GM19324 (cell line): ENCODE measurements around the gene TNIP3.
"Not testable (repeated sequence)": the region's sequence is repeated elsewhere in the genome, so short reads cannot be mapped to it uniquely, and the experiment has no call there.

ENCODE experiments used
- ATAC-seq: cut with Tn5 transposase; IDR thresholded peaks from one replicate; pipeline ENCODE4 v1.9.1; 2021; ENCODE audit warnings: mild to moderate bottlenecking, moderate library complexity; ENCODE audit not compliant: unreplicated experiment, low FRiP score

The TNIP3 gene, protein sequence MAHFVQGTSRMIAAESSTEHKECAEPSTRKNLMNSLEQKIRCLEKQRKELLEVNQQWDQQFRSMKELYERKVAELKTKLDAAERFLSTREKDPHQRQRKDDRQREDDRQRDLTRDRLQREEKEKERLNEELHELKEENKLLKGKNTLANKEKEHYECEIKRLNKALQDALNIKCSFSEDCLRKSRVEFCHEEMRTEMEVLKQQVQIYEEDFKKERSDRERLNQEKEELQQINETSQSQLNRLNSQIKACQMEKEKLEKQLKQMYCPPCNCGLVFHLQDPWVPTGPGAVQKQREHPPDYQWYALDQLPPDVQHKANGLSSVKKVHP

DNA sequence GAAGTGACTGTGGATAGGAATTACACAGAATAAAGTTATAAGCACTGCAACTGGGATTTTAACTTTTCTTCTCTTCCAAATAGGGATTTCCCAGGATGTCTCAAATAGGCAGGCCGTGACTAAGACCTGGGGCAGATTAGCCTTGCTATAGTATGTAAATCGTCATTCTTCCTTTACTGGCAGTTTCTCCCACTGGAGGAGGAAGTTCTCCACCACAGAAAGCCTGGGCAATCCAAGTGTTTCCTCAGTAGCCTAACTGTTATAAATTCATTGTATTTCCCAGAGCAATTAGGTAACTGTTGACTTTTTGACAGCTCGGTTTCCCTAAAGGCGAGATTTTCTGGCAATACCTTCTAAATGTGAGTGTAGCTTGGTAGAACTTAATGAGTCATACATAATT is at the start of gene TNIP3:
TNIP3 (minus strand) TSS at position 31 of the 400 bp plus-strand sequence. CDS start 196 bp downstream, outside the sequence.
- ATAC-seq = no peak

DNA sequence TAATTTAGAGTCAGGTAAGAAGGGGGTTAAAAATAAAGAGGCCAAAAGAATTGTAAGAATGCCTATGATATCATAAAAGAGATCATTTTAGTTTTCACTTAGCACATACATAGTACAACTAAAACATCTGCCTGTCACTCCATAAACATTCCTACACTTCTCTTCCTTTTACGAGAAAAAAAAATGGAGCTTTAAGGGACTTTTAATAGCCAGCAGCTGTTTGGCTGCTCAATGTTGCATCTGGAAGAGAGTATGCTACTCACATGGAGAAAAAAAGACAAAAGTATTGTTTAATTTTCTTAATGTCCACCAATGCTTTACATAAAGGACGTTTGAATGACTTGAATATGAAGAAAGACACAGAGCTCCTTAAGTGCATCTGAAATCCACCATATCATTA is 48.7 kb upstream of the TNIP3 start:
- no peak for ATAC-seq

DNA sequence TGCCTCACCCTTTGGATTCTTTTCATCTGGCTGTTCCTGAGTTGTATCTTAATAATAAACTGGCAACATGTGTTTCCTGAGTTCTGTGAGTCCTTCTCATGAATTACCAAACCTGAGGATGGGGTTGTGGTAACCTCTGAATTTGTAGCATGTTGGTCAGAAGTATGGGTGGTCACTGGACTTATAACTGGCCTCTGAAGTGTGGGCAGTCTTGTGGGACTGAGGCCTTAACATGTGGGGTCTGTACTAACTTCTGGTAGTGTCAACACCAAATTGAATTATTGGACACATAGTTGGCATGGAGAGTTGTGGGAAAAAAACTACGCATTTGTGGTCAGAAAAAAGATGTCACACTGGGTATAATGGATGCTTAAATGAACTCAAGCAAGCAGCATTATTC is 45.0 kb upstream of the TNIP3 start:
- no peak for ATAC-seq

DNA sequence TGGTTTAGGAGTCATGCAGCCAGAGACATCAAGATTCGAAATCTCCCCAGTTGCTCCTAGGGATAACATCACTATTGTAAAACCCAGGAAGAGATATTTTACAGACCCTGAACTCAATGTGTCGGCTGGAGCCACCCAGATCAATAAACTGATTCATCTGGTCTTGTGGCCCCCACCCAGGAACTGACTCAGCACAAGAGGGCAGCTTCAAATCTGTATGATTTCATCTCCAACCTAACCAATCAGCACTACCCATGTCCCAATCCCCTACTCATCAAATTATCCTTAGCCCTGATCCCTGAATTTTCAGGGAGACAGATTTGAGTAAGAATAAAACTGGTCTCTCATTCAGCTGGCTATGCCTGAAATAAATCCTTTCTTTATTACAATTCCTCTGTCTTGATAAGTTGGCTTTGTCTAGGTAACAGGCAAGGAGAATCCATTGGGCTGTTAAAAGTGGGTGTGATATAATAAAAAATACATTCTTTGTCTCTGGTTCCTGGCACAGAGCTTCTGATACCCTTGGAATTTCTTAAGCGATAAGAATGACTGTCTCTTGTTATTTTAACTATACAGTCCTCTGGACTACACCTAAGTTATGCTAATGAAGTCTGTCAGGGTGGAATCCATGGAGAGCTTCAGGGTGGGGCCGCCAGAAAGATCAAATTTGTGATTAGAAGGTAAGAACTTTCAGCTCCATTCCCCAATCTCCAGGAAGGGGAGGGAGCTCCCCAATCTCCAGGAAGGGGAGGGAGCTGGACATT is 44.3 kb upstream of the TNIP3 start:
- no peak for ATAC-seq

DNA sequence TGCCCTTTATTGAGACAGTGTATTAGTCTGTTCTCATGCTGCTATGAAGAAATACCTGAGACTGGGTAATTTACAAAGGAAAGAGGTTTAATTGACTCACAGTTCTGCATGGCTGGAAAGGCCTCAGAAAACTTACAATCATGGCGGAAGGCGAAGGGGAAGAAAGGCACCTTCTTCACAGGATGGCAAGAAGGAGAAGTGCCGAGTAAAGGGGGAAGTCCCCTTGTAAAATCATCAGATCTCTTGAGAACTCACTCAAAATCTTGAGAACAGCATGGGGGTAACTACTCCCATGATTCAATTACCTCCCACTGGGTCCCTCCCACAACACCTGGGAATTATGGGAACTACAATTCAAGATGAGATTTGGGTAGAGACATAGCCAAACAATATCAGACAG is 41.7 kb upstream of the TNIP3 start:
- ATAC-seq = not testable (repeated sequence)

DNA sequence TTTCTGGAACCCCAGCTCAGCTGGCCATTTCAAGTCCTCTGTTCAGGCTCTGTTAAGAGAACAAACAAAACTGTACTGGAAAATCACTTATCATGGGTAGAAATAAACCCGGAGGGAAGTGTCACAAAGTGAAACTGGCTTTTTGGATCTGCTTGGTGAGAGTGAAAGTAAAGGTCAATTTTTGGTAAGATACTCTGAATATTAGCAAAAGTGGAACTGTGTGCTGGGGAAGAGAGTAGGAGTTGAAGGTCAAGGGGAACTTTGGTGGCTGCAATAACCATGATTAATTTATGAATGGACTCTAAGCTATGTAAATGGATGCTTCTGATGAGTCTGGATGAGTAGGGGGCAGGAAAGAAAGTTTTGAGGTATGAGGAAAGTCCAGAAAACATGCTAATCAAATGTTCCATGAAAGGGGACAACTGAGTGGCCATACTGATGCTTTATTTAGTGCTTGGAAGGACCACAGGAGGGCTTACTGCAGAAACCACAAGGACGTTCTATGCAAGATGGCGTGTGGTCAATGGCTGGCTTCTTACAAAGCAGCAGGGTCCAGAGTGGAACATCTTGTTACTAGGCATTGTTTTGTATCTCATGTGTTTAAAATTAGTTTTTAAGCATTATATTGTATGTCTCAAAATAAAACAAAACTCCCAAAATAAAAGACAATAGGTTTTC is 36.8 kb upstream of the TNIP3 start:
- ATAC-seq = peak; percentile 57

DNA sequence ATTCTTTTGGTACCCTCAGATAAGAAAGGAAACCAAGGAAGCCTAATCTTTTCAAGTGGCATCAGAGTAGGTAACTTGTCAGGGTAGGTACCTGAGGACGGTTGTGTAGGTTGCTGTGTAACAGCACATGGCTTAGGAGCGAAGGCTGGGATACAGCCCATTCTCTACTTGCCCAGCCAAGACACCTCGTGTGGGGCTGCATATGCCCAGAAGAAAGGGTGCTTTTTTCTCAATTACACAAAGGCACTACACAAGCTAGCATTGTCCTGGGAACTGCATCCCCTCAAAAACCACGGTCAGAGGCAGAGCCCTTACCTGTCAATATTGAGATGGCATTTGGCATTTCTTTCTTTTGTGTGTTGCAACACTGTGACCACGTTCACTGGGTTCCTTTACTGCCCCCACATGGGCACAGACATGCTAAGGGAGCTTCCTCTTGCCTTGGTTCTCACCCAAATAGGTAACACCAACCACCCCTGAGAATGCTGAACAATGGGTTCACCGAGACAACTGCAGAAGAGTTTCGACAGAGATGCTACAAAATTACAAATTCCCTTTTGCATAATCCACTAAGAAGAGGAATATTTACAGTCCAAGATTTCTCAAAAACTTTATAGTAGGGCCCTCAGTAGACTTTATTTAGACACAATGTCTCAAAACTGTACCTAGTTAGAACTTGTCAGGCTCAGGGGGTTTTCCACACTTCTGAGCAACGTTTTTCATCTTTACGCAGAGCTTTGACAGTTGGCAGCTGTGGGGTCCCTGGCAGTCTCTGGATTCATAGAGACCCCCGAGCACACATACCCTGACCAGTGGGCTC is 35.8 kb upstream of the TNIP3 start:
- ATAC-seq = peak; percentile 87

DNA sequence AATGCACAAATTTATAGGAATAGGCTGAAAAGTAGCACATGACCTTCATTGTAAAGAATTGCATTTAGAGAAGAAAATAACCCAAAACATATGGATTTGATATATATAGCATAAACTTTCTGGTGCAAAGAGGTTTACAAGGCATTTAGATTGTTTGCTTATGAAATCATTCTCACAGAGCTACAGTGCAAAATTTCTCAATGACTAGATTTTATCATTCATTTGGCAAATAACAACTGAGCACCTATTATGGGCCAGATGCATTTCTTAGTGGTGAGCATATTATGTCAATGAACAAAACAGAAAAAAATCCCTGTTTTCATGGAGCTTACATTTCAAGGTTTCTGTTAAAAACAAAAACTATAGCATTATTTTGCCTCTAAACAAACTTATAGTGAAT is 34.1 kb upstream of the TNIP3 start:
- no peak for ATAC-seq

DNA sequence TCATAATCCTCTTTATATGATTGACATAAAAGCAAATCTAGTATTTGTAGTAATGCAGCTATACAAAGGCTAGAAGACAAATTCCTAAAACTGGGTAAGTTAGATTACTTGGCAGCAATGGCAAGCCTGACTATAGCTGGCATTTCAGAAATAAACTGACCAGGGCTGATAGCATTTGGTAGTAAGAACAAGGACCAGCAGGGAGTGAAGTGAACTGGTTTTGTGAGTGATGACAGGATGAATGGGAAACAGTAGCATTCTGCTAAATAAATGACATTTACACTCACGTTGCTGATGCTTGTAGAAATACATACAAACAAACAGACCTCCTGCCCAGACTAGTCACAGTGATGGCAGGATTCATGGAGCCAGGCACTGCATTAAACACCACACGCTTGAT is 31.5 kb upstream of the TNIP3 start:
- ATAC-seq = no peak

DNA sequence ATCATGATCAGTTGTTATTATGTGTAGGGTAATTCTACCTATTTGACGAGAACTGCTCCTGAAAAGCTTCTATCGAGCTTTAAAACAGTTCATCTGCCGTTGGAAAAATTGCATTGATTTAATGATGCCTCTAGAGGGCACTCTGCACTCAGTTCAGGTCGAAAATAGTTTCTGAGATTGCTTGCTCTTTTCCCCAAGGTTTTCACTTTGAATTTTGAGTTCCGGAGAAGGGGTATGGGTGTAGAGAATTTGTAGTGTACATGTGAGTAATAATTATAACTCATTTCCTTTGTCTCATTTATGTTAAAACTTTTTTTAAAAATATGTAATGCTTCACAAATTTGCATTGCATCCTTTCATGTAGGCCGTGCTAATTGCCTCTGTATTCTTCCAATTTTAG is 28.4 kb upstream of the TNIP3 start:
- ATAC-seq = no peak

DNA sequence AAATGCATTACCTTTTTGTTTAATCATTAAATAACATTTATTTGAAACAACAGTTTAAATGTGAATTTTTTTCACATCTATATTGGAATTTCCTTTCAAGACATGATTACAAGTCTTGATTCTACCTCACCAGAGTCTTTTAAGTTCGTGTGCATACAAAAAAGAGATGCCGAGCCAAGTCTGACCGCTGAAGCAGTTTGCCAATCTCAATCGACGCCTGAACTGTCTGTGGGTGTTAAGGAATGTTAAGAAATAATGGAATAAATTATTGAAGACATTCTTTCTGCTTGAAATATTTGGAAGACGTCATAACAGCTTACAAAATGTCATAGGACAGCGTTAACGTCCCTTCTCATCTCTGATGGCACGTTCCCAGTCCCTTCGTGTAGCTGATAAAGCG is 27.9 kb upstream of the TNIP3 start:
- no peak for ATAC-seq

DNA sequence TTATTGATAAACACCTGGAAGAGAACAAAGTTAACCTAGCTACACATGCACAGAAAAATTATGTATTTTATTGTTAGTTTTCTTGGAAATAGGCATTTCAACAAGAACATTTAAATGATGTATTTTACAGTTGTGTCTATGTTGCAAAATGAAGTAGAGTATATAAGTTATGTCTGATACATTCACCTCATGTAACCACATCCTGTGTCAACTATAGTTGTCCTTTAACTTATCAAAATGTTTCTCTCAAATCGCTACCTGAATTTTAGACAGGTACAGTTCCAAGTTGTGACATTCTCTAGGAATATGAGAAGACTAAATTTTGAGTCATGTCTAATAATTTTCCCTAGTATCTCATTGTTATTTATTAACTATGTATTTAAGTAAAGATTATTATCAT is 27.2 kb upstream of the TNIP3 start:
- no peak for ATAC-seq

DNA sequence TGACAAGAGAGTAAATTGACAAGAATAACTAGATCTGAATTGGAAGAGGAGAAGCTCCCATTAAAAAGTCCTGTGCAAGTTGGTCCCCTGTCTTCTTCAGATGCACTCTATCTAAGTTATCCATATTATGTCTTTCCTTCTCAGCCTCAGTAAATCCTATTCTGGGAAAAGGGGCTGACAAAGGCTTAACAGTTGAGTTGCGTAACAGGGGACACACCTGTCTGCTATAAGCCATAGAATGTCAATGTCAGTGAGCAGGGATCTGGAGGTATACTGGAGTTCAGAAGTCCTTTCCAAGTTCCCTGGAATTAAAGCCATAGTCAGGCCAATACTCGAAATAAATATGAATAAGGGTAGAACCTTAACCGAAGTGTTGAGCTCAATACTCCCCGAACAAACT is 26.3 kb upstream of the TNIP3 start:
- no peak for ATAC-seq

DNA sequence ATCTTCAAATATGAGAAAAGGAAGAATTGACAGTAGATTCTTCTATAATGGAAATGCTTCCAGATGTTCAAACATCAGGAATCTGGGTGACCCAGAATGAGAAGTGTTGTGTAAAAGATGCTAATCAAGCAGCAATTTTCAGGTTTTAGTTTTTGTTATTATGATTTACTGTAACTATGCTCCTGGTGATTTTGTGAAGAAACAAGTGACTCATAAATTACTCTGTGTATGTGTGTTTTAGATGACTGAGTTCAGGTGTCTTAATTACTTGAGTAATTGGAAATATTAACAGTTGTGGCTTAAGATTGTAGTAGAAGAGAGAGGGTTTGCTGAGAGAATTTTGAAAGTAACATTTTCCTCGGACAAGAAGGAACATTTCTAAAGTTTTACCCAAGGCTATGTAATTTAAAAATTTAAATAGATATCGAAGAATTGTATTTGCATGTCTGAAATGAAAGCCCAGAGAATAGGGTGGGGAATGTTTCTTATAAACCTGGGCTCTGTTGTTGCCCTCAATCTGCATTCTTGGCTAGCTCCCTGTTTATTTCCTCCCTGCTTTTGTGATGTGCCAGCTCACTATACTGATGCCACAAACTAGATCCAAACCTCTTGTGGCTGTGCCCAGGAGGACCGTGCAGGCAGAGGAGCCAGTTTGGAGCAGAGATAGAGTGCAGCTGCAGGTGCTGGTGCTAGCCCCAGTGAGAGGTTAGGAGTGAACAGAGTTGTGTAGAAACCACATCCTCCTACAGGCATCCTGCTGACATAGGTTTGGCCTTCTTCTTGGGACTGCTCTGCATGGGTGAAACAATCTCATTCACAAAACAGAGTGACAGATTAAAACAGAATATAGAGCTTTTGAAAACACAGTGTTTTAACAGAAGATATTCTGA is 25.4 kb upstream of the TNIP3 start:
- ATAC-seq = peak; percentile 87

DNA sequence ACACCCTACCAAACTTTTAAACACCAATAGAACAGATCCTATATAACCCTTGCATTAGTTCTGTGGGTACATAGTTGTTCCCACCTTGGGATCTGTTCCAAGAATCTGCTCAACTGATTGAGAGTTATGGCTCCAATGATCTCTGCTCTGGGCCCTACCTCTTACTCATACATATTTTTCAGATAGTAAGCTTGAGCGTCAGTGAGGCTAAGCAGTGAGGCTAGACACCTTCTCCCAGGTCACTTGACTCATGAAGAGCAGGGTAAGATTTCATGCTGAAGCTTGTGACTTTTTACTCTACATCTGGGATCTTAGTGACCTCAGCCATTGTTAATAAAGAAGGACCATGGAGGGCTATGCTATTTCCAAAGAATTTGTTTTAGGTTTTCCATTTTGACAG is 23.1 kb upstream of the TNIP3 start:
- ATAC-seq = no peak

DNA sequence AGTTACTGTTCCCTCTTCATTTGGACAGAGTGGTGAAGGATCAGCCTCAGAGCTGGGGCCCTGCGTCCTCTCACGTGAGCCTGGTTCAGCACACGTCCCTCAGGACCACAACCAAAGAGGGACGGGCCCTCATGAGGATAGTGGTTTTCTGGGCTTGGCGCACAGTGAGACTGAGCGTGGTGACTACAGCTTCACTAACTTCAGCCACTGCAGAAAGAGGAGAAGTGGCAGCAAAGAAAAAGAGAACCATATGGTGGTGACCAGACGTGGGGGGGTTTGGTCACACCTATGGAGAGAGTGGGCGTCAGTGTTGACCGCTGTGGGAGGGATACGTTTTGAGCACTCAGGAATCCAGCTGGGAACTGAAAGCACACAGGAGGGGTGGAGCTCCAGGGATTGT is 21.8 kb upstream of the TNIP3 start:
- no peak for ATAC-seq

DNA sequence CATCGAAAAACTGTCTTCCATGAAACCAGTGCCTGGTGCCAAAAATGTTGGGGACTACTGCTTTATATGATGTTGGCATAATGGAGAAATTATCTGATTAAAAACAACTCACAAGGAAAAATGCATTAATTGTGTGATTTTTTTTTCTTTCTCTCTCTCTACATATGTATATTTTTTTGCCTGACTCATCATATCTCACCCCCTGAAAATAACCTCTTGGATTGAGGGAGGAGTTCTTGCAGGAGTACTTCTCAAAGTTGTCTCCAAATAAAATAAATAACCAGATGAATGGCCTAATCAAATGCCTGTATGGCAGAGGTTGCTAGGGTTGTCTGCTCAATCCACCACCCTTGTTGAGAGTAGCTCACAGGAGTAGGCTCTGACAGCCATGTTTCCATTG is 19.9 kb upstream of the TNIP3 start:
- no peak for ATAC-seq

DNA sequence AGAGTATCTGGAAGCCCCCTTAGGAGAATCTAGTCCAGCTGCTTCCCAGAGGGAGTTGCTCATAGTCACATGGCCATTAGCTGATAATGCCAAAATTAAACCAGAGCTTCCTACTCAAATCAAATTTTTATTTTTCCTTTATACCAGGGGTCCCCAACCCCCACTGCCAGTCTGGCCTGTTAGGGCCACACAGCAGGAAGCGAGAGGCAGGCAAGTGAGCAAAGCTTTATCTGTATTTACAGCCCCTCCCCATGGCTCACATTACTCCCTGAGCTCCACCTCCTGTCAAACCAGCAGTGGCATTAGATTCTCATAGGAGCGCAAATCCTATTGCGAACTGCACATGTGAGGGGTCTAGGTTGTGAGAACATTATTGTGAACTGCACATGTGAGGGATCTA is 19.2 kb upstream of the TNIP3 start:
- ATAC-seq = no peak

DNA sequence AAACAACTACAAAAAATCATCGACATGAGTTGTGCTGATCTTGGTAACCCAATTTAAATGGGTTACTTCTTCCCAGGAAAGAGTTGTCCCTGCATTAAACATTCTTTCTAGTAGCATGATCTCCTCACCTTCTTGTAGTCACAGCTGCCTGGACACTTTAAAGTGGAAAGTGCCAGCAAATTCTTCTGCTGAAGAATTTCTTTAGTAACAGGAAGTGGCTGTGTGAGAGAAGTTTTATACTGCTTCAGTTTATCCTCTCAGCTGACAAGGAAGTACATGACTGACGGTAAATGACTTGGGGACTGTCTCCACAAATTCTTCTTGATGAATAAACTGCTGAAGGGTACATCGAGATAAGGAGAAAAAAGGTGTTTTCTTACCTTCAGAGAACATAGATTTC is 18.2 kb upstream of the TNIP3 start:
- peak; percentile 38 for ATAC-seq

DNA sequence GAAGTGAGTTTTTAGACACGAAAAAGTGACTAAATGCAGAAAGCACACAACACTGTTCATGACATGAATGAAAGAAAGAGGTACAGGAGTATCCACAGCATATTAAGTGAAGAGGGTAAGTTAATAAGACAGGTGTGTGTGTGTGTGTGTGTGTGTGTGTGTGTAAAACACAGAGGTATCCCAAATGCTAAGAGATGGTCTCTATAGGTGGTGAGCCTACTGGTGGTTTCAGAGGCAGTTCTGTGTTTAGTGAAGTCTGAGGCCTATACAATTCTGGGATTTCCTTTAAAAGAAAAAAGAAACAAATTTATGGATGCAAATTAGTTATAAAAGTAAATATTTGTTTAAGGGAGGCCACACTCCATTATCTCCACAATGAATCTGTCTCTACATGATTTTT is 17.4 kb upstream of the TNIP3 start:
- no peak for ATAC-seq
